HG03442 (cell line): Measurements from ENCODE around the gene HOXB4.

Source experiments
- ATAC-seq: cut with Tn5 transposase; IDR thresholded peaks from one replicate; pipeline ENCODE4 v1.9.1; 2021; ENCODE audit warnings: mild to moderate bottlenecking, moderate library complexity; ENCODE audit not compliant: unreplicated experiment

The HOXB4 gene

GRCh38 chr17:48590607-48591161, 12.5 kb upstream of the HOXB4 start:
- ATAC-seq, result no peak

- ATAC-seq, result no peak
Observed at GRCh38 chr17:48589831-48590606, 11.9 kb upstream of the HOXB4 start, which contains the start of gene HOXB3. TSS of gene HOXB3 (minus strand) at chr17:48590241. CDS start at chr17:48552474, 37,767 bp downstream.

GRCh38 chr17:48589060-48589830, 11.1 kb upstream of the HOXB4 start:
- no peak for ATAC-seq

GRCh38 chr17:48588528-48588927, 10.4 kb upstream of the HOXB4 start:
- no peak for ATAC-seq

- no peak for ATAC-seq
Observed at GRCh38 chr17:48588074-48588415, 9.9 kb upstream of the HOXB4 start.

- no peak for ATAC-seq
Observed at GRCh38 chr17:48587276-48588073, 9.3 kb upstream of the HOXB4 start.

- no peak for ATAC-seq
Observed at GRCh38 chr17:48586355-48587258, 8.5 kb upstream of the HOXB4 start.

GRCh38 chr17:48584223-48584741, 6.1 kb upstream of the HOXB4 start:
- ATAC-seq, result no peak

- no peak for ATAC-seq
Observed at GRCh38 chr17:48583708-48584222, 5.6 kb upstream of the HOXB4 start.

GRCh38 chr17:48582750-48583069, 4.6 kb upstream of the HOXB4 start:
- ATAC-seq, result no peak

- no peak for ATAC-seq
Observed at GRCh38 chr17:48579760-48580554, 1.8 kb upstream of the HOXB4 start.

- no peak for ATAC-seq
Observed at GRCh38 chr17:48579471-48579759, 1.3 kb upstream of the HOXB4 start.

GRCh38 chr17:48578616-48579470, 693 bp upstream of the HOXB4 start:
- no peak for ATAC-seq

GRCh38 chr17:48577330-48577945, 712 bp downstream of the HOXB4 start:
- no peak for ATAC-seq

- no peak for ATAC-seq
Observed at GRCh38 chr17:48576479-48577309, 1.5 kb downstream of the HOXB4 start.

- no peak for ATAC-seq
Observed at GRCh38 chr17:48575673-48576478, 2.3 kb downstream of the HOXB4 start.
